ENCODE measurements around the gene GMDS.

The GMDS gene

GRCh38 chr6:1709234-1709641, 536.2 kb downstream of the GMDS start:
- TF ChIP-seq, protein P1, sequence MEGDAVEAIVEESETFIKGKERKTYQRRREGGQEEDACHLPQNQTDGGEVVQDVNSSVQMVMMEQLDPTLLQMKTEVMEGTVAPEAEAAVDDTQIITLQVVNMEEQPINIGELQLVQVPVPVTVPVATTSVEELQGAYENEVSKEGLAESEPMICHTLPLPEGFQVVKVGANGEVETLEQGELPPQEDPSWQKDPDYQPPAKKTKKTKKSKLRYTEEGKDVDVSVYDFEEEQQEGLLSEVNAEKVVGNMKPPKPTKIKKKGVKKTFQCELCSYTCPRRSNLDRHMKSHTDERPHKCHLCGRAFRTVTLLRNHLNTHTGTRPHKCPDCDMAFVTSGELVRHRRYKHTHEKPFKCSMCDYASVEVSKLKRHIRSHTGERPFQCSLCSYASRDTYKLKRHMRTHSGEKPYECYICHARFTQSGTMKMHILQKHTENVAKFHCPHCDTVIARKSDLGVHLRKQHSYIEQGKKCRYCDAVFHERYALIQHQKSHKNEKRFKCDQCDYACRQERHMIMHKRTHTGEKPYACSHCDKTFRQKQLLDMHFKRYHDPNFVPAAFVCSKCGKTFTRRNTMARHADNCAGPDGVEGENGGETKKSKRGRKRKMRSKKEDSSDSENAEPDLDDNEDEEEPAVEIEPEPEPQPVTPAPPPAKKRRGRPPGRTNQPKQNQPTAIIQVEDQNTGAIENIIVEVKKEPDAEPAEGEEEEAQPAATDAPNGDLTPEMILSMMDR (IDR thresholded peaks at IDR 0.05; ENCODE audit: control insufficient read depth, insufficient read depth, low read depth, low read length, missing control alignments), result no peak
- no peak for DNase-seq (ENCODE audit: low read depth)
- H3K4me3 ChIP-seq (ENCODE audit: control insufficient read depth, low read depth, low read length), result no peak overlapping the region

GRCh38 chr6:1708820-1709219, 536.6 kb downstream of the GMDS start:
- no peak overlapping the region for H3K4me3 ChIP-seq (ENCODE audit: control insufficient read depth, low read depth, low read length)
- TF ChIP-seq, protein P1 (IDR thresholded peaks at IDR 0.05; ENCODE audit: control insufficient read depth, insufficient read depth, low read depth, low read length, missing control alignments), result no peak
- DNase-seq (ENCODE audit: low read depth), result no peak

DNA sequence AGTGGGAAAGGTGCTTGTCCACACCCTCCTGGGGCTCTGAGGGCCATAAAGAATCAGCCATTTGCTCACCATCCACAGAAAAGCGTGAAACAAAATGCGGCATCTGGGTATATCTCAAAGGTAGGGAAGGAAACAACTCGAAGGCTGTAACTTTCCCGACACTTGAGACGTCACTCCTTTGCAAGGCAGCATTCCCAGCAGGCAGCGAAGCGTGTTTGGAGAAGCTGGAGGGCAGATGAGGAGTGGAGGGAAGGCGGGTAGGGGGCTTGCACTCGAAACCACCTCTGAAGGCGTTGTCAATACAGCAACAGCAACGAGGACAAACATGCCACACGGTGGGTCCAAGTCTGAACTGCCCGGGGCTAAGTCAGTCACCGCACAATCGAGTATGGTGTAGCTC, 537.3 kb downstream of the GMDS start:
- DNase-seq (ENCODE audit: low read depth), result no peak
- TF ChIP-seq, protein P1 (IDR thresholded peaks at IDR 0.05; ENCODE audit: control insufficient read depth, insufficient read depth, low read depth, low read length, missing control alignments), result no peak
- no peak overlapping the region for H3K4me3 ChIP-seq (ENCODE audit: control insufficient read depth, low read depth, low read length)

DNA sequence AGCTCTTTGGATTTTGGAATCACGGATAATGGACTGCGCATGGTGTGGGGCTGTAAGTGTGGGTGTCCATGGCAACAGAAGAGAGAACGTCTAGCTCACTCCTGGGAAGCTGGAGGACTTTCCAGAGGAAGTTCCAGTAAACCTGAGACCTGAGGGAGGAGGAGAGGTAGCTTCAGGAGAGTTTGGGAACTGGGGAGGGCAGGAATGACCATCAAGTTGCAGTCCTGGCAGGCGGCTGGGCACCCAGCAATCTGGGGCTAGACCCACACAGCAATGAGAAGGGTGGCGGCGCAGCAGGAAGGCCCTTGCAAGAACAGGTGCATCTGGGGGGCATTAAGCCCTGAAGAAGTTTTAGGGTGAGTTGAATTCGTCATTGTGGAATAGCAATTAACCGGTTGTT, 539.8 kb downstream of the GMDS start:
- no peak for DNase-seq (ENCODE audit: low read depth)
- TF ChIP-seq, protein P1 (IDR thresholded peaks at IDR 0.05; ENCODE audit: control insufficient read depth, insufficient read depth, low read depth, low read length, missing control alignments), result no peak
- H3K4me3 ChIP-seq (ENCODE audit: control insufficient read depth, low read depth, low read length), result no peak overlapping the region

DNA sequence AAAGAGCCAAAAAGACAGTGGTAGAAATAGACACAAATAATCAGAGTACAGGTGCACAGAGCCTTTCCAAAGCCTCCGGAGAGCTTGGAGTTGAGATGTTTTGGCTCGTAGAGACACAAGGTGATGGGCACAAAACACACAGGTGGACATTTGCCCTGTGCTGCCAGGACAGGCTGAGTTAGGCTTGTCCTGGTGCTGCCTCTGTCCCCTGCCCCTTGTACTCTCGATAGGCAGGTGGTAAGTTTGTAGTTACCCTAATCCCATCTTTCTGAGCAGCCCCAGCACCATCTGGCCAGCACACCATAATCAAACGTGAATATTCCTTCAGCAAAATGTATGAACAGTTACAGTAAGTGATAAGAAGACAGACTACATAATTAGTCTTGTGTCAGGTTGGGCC, 540.2 kb downstream of the GMDS start:
- no peak overlapping the region for H3K4me3 ChIP-seq (ENCODE audit: control insufficient read depth, low read depth, low read length)
- TF ChIP-seq, protein P1 (IDR thresholded peaks at IDR 0.05; ENCODE audit: control insufficient read depth, insufficient read depth, low read depth, low read length, missing control alignments), result no peak

DNA sequence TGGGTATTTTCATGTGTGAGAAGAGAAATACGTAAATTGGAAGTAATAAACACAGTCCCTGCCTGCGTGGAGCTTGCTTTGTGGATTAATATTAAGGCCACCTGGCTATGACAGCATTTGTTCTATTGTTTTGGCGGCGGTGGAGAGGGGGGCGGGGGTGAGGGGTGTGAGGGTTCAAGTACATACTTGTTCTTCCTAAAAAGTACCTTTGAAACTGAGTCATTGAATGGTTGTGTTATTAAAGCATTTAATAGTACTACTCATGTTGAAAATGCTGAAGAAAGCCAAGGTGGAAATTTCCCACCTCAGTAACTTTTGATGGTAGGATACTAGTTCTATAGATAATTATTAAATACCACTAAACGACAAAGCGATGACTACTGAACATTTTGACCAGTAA, 540.7 kb downstream of the GMDS start:
- no peak for DNase-seq (ENCODE audit: low read depth)
- TF ChIP-seq, protein P1 (IDR thresholded peaks at IDR 0.05; ENCODE audit: control insufficient read depth, insufficient read depth, low read depth, low read length, missing control alignments), result no peak
- H3K4me3 ChIP-seq (ENCODE audit: control insufficient read depth, low read depth, low read length), result no peak overlapping the region

More for the DNA sequence above, 540.2 kb downstream of the GMDS start:
- DNase-seq (ENCODE audit: low read depth), result no peak

DNA sequence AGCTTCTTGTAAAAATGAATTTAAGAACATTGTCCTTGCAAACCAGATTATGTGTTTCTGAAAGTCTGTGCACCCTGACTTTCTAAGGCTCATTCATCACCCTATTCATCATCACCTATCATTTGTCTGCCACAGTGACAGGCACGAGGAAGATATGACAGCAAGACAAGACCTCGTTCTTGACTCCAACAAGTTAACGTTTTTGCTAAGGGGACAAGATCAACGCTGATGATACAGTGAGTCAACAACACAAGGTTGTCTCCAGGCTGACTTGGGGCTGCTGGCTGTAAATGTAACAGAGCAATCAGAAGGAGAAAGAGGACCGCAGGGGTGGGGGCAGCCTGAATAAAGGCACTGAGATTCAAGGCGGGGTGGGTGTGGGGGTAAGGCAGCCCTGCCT, 541.5 kb downstream of the GMDS start:
- TF ChIP-seq, protein P1 (IDR thresholded peaks at IDR 0.05; ENCODE audit: control insufficient read depth, insufficient read depth, low read depth, low read length, missing control alignments), result no peak
- no peak overlapping the region for H3K4me3 ChIP-seq (ENCODE audit: control insufficient read depth, low read depth, low read length)
- DNase-seq (ENCODE audit: low read depth), result no peak

All from AG09309 (cell line).